ENCODE results near the gene SEPTIN6.

DNA sequence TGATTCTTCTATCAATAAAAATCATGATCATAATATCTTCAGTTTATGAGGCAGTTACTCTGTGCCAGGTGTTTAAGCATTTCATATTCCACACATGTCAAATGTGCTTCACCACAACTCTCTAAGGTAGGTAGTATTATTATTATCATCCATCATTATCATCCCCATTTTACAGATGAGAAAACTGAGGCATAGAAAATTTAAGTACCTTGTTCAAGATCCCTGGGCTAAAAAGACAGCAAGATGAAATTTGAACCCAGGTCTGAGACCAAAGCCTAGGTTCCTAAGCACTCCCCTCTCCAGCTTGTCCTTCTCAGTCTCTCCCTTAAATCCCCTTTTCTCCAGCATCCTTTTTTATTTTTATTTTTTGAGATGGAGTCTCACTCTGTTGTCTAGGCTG, 33.4 kb downstream of the SEPTIN6 start:
- TF ChIP-seq, protein P1, sequence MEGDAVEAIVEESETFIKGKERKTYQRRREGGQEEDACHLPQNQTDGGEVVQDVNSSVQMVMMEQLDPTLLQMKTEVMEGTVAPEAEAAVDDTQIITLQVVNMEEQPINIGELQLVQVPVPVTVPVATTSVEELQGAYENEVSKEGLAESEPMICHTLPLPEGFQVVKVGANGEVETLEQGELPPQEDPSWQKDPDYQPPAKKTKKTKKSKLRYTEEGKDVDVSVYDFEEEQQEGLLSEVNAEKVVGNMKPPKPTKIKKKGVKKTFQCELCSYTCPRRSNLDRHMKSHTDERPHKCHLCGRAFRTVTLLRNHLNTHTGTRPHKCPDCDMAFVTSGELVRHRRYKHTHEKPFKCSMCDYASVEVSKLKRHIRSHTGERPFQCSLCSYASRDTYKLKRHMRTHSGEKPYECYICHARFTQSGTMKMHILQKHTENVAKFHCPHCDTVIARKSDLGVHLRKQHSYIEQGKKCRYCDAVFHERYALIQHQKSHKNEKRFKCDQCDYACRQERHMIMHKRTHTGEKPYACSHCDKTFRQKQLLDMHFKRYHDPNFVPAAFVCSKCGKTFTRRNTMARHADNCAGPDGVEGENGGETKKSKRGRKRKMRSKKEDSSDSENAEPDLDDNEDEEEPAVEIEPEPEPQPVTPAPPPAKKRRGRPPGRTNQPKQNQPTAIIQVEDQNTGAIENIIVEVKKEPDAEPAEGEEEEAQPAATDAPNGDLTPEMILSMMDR (IDR thresholded peaks at IDR 0.05; ENCODE audit: low read depth, low read length, missing input control), result no peak
- TF ChIP-seq RAD21 (IDR thresholded peaks at IDR 0.05) (no peak), FOXA1 (IDR thresholded peaks at IDR 0.05) (no peak), TAF1 (conservative IDR thresholded peaks at IDR 0.05) (no peak), GABPA (IDR thresholded peaks at IDR 0.05 in 1 of 2, conservative IDR thresholded peaks at IDR 0.05 in 1 of 2) (no peak), YY1 (IDR thresholded peaks at IDR 0.05) (no peak)
- TF ChIP-seq, protein P2, sequence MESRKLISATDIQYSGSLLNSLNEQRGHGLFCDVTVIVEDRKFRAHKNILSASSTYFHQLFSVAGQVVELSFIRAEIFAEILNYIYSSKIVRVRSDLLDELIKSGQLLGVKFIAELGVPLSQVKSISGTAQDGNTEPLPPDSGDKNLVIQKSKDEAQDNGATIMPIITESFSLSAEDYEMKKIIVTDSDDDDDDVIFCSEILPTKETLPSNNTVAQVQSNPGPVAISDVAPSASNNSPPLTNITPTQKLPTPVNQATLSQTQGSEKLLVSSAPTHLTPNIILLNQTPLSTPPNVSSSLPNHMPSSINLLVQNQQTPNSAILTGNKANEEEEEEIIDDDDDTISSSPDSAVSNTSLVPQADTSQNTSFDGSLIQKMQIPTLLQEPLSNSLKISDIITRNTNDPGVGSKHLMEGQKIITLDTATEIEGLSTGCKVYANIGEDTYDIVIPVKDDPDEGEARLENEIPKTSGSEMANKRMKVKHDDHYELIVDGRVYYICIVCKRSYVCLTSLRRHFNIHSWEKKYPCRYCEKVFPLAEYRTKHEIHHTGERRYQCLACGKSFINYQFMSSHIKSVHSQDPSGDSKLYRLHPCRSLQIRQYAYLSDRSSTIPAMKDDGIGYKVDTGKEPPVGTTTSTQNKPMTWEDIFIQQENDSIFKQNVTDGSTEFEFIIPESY (IDR thresholded peaks at IDR 0.05), result no peak
- TF ChIP-seq, protein P3, sequence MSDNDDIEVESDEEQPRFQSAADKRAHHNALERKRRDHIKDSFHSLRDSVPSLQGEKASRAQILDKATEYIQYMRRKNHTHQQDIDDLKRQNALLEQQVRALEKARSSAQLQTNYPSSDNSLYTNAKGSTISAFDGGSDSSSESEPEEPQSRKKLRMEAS (IDR thresholded peaks at IDR 0.05), result no peak

Data from liver (tissue), 3 donors.